Peyer's patch (tissue), 4 donors: ENCODE results near the gene MAP1A. TPM values are rescaled to one million over a fixed set of nuclear protein-coding genes. Genes with fewer than 3 reads are reported as not detected.

Experiments
- DNase-seq, 3 donors: peaks; one replicate each; pipeline ENCODE4 v3.0.0-alpha.2; 2017 to 2019
- H3K27ac ChIP-seq, 4 donors: fragments of 200-600 bp; sonication (generic); one replicate each; pipeline ENCODE4 v1.5.1; 2016 to 2019
- H3K27me3 ChIP-seq, 2 donors: fragments of 200-600 bp; sonication (generic); one replicate each; pipeline ENCODE4 v1.5.1; 2019
- H3K36me3 ChIP-seq, 3 donors: fragments of 200-600 bp; sonication (generic); one replicate each; pipeline ENCODE4 v1.5.1; 2016 to 2019
- H3K4me1 ChIP-seq, 4 donors: fragments of 200-600 bp; sonication (generic); one replicate each; pipeline ENCODE4 v1.5.1; 2016 to 2019
- H3K4me3 ChIP-seq, 4 donors: fragments of 200-600 bp; sonication (generic); 1 replicate in 3 of 4; 2 replicates in 1 of 4; pipeline ENCODE4 v1.5.1; 2016 to 2019; ENCODE audit warnings: mild to moderate bottlenecking in 1 of 4
- H3K9me3 ChIP-seq, 4 donors: fragments of 200-600 bp; sonication (generic); one replicate each; pipeline ENCODE4 v1.5.1; 2016 to 2019; ENCODE audit warnings: mild to moderate bottlenecking in 1 of 4
- POLR2A ChIP-seq, 2 donors: fragments of 450-650 bp; IDR thresholded peaks; one replicate each; pipeline ENCODE4 v1.5.1; 2017; ENCODE audit warnings: antibody characterized with exemption in 2 of 2, mild to moderate bottlenecking in 2 of 2, moderate library complexity in 2 of 2
- total RNA-seq, 4 donors: library from RNA; depleted of rRNA; stranded (reverse); fragments of >200 nt; gene quantifications; one replicate each; pipeline ENCODE4 v1.1.0, GENCODE V29; 2016
- TF ChIP-seq, protein P1 (sequence below), 6 experiments: fragments of 450-650 bp in 4 of 6; fragments of 200-600 bp in 2 of 6; sonication (generic) in 1 of 6; IDR thresholded peaks; one replicate each; pipeline ENCODE4 v1.5.1; 2017 to 2019; ENCODE audit warnings: antibody characterized with exemption in 6 of 6, mild to moderate bottlenecking in 3 of 6, moderate library complexity in 1 of 6

Gene MAP1A
- total RNA-seq, 4 donors from 2014 or later = 1.2 to 14.9 (median 4.4) TPM

DNA sequence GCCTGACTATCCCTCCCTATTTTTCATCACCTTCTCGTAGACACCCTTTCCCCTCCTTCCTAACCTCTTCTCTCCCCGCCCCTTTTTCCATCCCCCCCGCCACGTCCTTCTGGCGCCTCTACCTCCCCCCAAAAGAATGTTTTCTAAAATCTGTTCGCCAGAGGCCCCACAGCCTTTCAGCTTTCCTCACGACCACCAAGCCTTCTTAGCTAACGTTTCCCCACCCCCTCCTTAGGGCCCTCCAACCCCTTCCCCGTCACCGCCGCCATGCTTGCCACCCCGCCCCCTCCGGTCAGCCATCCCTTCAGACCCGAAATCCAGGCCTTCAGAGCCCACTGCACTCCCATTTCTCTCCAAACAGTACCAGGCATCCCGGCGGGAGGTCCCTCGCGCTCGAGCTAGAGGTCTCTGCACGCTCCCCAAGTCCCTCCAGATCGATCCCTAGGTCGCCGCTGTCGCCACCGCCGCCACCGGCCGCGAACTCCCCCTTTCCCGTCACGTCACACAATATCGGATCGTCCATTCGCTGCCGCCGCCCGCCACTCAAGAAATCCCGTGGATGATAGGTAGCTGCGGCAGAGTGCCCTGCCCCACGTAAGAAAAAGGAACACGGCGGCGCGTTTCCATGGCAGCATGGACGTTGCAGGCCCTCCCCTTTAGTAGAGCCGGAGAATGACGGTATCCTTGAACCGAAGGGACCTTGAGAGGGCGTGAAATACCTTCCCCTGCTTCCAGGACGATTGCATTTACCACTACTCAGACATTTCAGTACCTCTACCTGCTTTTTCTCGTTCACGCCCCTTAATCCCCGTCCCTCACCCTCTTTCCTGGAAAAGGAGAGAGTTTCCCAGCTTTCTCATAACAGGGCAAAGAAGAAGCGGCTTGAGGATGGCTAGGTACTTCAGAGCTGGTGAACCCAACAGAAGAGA, 24.5 kb upstream of the MAP1A start, which contains the start of gene TP53BP1:
TP53BP1 (minus strand) TSS at position 484 of the 929 bp plus-strand sequence; CDS start at position 371, 113 bp downstream.
- peaks cover 0 to 11% (median 2%) of the 10 kb centered on the region in 4 donors for H3K4me1 ChIP-seq
- H3K36me3 ChIP-seq = peaks cover 0 to 2% (median 0%) of the 10 kb centered on the region in 3 donors
- no peaks in the 10 kb centered on the region for H3K27me3 ChIP-seq
- TF ChIP-seq POLR2A (IDR thresholded peaks at IDR 0.05) = no peak
- TF ChIP-seq, protein P1, sequence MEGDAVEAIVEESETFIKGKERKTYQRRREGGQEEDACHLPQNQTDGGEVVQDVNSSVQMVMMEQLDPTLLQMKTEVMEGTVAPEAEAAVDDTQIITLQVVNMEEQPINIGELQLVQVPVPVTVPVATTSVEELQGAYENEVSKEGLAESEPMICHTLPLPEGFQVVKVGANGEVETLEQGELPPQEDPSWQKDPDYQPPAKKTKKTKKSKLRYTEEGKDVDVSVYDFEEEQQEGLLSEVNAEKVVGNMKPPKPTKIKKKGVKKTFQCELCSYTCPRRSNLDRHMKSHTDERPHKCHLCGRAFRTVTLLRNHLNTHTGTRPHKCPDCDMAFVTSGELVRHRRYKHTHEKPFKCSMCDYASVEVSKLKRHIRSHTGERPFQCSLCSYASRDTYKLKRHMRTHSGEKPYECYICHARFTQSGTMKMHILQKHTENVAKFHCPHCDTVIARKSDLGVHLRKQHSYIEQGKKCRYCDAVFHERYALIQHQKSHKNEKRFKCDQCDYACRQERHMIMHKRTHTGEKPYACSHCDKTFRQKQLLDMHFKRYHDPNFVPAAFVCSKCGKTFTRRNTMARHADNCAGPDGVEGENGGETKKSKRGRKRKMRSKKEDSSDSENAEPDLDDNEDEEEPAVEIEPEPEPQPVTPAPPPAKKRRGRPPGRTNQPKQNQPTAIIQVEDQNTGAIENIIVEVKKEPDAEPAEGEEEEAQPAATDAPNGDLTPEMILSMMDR (IDR thresholded peaks at IDR 0.05) = peak in 1 of 6 experiments; percentile 7
- H3K27ac ChIP-seq = peak within 1 kb of the TSS; percentile 66 to 85 (median 81)
- H3K4me3 ChIP-seq = peak within 1 kb of the TSS; percentile 77 to 96 (median 84)
- peak; percentile 96 to 99 (median 98) for DNase-seq
- no peaks in the 10 kb centered on the region for H3K9me3 ChIP-seq

DNA sequence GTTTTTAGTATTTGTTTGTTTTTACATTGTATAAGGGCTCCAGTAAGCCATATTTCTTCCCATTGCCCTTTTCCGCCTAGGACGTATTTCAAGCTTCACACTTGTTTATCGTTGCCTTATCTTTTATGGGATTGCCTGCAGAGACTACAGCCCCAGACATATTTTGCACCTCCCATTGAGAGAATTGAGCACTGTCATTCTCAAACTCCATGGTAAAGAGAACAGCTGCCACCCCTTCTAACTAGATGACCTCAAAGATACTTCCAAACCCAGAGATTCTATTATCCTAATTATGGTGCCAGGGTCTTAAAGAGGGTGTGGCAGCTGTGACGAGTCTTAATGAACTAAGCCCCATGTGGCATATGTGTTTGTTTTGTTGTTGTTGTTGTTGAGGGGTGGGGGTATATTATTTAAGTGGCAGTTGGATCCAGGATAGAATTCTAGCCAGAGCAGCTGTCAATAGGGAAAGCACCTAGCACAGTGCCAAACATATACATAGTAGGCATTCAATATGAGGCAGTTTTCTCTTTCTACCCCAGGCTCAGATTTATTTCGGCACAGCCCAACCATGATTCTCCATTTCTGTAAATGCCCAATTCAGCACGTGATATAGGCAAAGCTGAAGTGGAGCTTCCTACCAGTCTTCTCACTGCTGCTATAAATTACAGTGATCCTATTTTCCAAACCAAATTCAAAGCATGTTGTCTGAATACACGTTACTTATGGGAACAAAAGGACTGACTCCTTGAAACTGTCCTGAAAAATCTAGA, 23.5 kb upstream of the MAP1A start:
- H3K4me3 ChIP-seq = peak overlapping the region in 3 of 4 donors; percentile 77 to 96 (median 92)
- DNase-seq = no peak
- H3K4me1 ChIP-seq = peaks cover 0 to 11% (median 2%) of the 10 kb centered on the region in 4 donors
- peak overlapping the region in 3 of 4 donors; percentile 66 to 84 (median 78) for H3K27ac ChIP-seq
- H3K27me3 ChIP-seq = no peaks in the 10 kb centered on the region
- no peaks in the 10 kb centered on the region for H3K36me3 ChIP-seq
- H3K9me3 ChIP-seq = no peaks in the 10 kb centered on the region
- TF ChIP-seq POLR2A (IDR thresholded peaks at IDR 0.05) = no peak
- TF ChIP-seq, protein P1 (IDR thresholded peaks at IDR 0.05) = no peak

- Histone ChIP-seq H3K27ac (no peak overlapping the region), H3K4me1 (no peaks in the 10 kb centered on the region), H3K4me3 (no peak overlapping the region), H3K36me3 (no peaks in the 10 kb centered on the region), H3K27me3 (no peaks in the 10 kb centered on the region), H3K9me3 (no peaks in the 10 kb centered on the region)
- no peak for DNase-seq
- TF ChIP-seq, protein P1 (IDR thresholded peaks at IDR 0.05) = no peak
- no peak for TF ChIP-seq POLR2A (IDR thresholded peaks at IDR 0.05)
These were observed 18.4 kb upstream of the MAP1A start for GRCh38 chr15:43498990-43499389.

- Histone ChIP-seq H3K4me3 (no peak overlapping the region), H3K4me1 (no peaks in the 10 kb centered on the region), H3K9me3 (no peaks in the 10 kb centered on the region), H3K27ac (no peak overlapping the region), H3K36me3 (no peaks in the 10 kb centered on the region), H3K27me3 (no peaks in the 10 kb centered on the region)
- no peak for TF ChIP-seq POLR2A (IDR thresholded peaks at IDR 0.05)
- TF ChIP-seq, protein P1 (IDR thresholded peaks at IDR 0.05) = no peak
- DNase-seq = no peak
These were observed 17.8 kb upstream of the MAP1A start for GRCh38 chr15:43499635-43500034.

GRCh38 chr15:43505738-43506137, 11.7 kb upstream of the MAP1A start:
- DNase-seq = no peak
- Histone ChIP-seq H3K27me3 (no peaks in the 10 kb centered on the region), H3K4me1 (peaks cover 0 to 13% (median 2%) of the 10 kb centered on the region in 4 donors), H3K27ac (no peak overlapping the region), H3K9me3 (no peaks in the 10 kb centered on the region), H3K4me3 (no peak overlapping the region), H3K36me3 (no peaks in the 10 kb centered on the region)
- TF ChIP-seq POLR2A (IDR thresholded peaks at IDR 0.05) = no peak
- TF ChIP-seq, protein P1 (IDR thresholded peaks at IDR 0.05) = no peak
